H1 (cell line): ENCODE results near the gene FGF14. TPM values are rescaled to one million over a fixed set of nuclear protein-coding genes. Genes with fewer than 3 reads are reported as not detected.

Source experiments
- ATF2 ChIP-seq: IDR thresholded peaks from 2 replicates; pipeline ENCODE4 v1.6.1; 2012; ENCODE audit warnings: low read length, inconsistent platforms
- EZH2 ChIP-seq: fragments of 200-600 bp; sonication (generic); IDR thresholded peaks from 2 replicates; pipeline ENCODE4 v1.7.1; 2012; ENCODE audit warnings: low read depth, mild to moderate bottlenecking, moderate library complexity, low read length, inconsistent platforms; ENCODE audit not compliant: severe bottlenecking
- RNF2 ChIP-seq: fragments of 200-900, 300-1000 bp; sonication (generic); IDR thresholded peaks from 2 replicates; pipeline ENCODE4 v1.7.1; 2016; ENCODE audit warnings: borderline replicate concordance, low read depth, mild to moderate bottlenecking, antibody characterized with exemption, low read length; ENCODE audit not compliant: poor library complexity, severe bottlenecking; ENCODE audit errors: missing control alignments
- TBP ChIP-seq: IDR thresholded peaks from 2 replicates; pipeline ENCODE4 v1.6.1; 2011; ENCODE audit warnings: low read depth, low read length, improper control_type of control experiment
- polyA plus RNA-seq, 7 experiments: library from polyadenylated mRNA; depleted of rRNA in 3 of 7; stranded (reverse) in 5 of 7; unstranded in 2 of 7; fragments of >200 nt in 5 of 7; fragments of 200-250 nt in 2 of 7; gene quantifications; 1 replicate in 5 of 7; 2 replicates in 1 of 7; 4 replicates in 1 of 7; pipeline versions ENCODE4 v1.2.1 to v1.2.3, GENCODE V29; 2011 to 2013; ENCODE audit warnings: missing spikeins in 2 of 7, mixed read lengths in 2 of 7
- total RNA-seq: library from RNA; stranded (reverse); fragmentation: NEBNext Ultra II Directional; extraction: Animal tissue kit (Norgen Biotek cat#: 25700); gene quantifications from 2 replicates; pipeline ENCODE4 v1.2.1, GENCODE V29; 2021

The FGF14 gene
- total and polyA plus RNA-seq, 2 of the 8 experiments (the other 6 are each of a cell fraction or from before 2014, with no cell fraction given) = 0.05 to 0.58 TPM

GRCh38 chr13:102127153-102127552 lies 274.7 kb downstream of the FGF14 start (continued):
- TF ChIP-seq RNF2 (no peak), ATF2 (no peak), TBP (no peak), EZH2 (no peak)
